ENCODE data around the gene USP10. TPM values are rescaled to one million over a fixed set of nuclear protein-coding genes. Genes with fewer than 3 reads are reported as not detected.

Gene USP10
- polyA plus RNA-seq, 3 donors: 38.7 to 115 (median 90.9) TPM

DNA sequence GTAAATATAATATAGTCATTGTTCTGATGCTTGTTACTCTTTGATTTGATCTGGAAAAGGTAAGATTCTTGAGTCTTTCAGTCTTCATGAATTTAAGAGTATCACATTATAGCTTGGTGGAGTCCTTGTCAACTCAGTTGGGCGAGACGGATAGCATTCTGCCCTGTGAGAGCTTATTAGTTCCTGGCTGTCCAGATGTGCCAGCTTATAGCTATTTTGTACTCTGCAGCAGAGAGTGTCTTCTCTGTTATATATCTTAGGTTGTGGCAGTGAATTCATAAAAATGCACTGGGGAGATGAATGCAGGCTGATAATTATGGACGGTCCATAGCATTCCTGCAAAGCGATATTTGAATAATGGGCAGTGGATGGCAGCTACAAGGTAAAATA lies 69.0 kb downstream of the USP10 start:
- no peak overlapping the region for H3K27ac Mint-ChIP-seq
- Histone ChIP-seq H3K79me2 (ENCODE audit: insufficient read depth, low read length) (peaks cover 6% of the 10 kb centered on the region), H3K4me3 (replicated peaks in 1 of 3; ENCODE audit: low read depth in 2 of 3, low read length in 3 of 3) (no peak overlapping the region), H3K36me3 (replicated peaks in 1 of 2; ENCODE audit: control insufficient read depth in 1 of 2, insufficient read depth in 2 of 2, low read length in 2 of 2) (peaks cover 78 to 89% of the 10 kb centered on the region in 2 donors), H3K27me3 (ENCODE audit: control insufficient read depth in 2 of 2, insufficient read depth in 2 of 2, low read length in 2 of 2) (no peaks in the 10 kb centered on the region), H3K4me1 (ENCODE audit: control insufficient read depth in 1 of 2, insufficient read depth in 2 of 2, low read length in 2 of 2) (peaks cover 0 to 6% of the 10 kb centered on the region in 2 donors), H3K4me2 (replicated peaks; ENCODE audit: extremely low read depth, low read length, poor library complexity, severe bottlenecking) (no peak overlapping the region), H3K9ac (ENCODE audit: insufficient read depth, low read length, poor library complexity, severe bottlenecking) (no peak overlapping the region), H4K20me1 (ENCODE audit: insufficient read depth, low read length) (no peaks in the 10 kb centered on the region), H3K27ac (ENCODE audit: low read depth in 1 of 2, low read length in 2 of 2) (peak overlapping the region in 1 of 2 donors; percentile 12), H2AFZ (ENCODE audit: insufficient read depth, low read depth, low read length, poor library complexity, severe bottlenecking) (no peak overlapping the region), H3K9me3 (replicated peaks in 1 of 2; ENCODE audit: control insufficient read depth in 1 of 2, insufficient read depth in 1 of 2, low read length in 2 of 2) (no peaks in the 10 kb centered on the region)
- no peak overlapping the region for H3K4me3 Mint-ChIP-seq
- H3K4me1 Mint-ChIP-seq: peaks cover 2% of the 10 kb centered on the region
- DNase-seq: no peak
- 95% methylated on average over 2 of the region's 4 CpGs for WGBS (ENCODE audit: insufficient coverage)
- peaks cover 84 to 95% of the 10 kb centered on the region in 2 donors for H3K36me3 Mint-ChIP-seq
- TF ChIP-seq, protein P1, sequence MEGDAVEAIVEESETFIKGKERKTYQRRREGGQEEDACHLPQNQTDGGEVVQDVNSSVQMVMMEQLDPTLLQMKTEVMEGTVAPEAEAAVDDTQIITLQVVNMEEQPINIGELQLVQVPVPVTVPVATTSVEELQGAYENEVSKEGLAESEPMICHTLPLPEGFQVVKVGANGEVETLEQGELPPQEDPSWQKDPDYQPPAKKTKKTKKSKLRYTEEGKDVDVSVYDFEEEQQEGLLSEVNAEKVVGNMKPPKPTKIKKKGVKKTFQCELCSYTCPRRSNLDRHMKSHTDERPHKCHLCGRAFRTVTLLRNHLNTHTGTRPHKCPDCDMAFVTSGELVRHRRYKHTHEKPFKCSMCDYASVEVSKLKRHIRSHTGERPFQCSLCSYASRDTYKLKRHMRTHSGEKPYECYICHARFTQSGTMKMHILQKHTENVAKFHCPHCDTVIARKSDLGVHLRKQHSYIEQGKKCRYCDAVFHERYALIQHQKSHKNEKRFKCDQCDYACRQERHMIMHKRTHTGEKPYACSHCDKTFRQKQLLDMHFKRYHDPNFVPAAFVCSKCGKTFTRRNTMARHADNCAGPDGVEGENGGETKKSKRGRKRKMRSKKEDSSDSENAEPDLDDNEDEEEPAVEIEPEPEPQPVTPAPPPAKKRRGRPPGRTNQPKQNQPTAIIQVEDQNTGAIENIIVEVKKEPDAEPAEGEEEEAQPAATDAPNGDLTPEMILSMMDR (IDR thresholded peaks at IDR 0.05): no peak
- intact Hi-C loops (cut with micrococcal nuclease): no loop called here
- peaks cover 0 to 3% (median 0%) of the 10 kb centered on the region in 3 donors for H3K27me3 Mint-ChIP-seq (ENCODE audit: low read depth in 3 of 3)
- no peaks in the 10 kb centered on the region for H3K9me3 Mint-ChIP-seq

DNA sequence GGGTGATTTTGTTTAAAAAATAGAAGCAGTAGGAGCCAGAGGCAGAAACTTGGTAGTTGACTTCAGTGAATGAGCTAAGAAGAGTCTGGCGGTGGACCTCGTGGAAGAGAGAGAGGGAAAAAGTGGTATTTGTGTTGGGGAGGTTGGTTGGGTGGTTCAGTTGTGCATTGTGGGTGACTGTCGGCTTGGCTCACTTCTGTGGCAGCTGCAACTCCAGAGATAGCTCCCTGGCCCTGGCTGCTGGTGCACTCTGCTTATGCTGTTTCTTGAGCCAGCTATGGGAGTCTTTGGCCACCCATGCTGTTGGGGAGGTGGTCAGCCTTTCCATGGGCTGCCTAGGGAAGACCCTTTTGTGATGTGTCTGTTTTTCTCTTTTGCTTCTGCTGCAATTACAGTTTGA lies 69.6 kb downstream of the USP10 start:
- H3K27ac Mint-ChIP-seq: peak overlapping the region in 2 of 7 donors; percentile 36 to 65
- H2AFZ ChIP-seq (ENCODE audit: insufficient read depth, low read depth, low read length, poor library complexity, severe bottlenecking): no peak overlapping the region
- no peaks in the 10 kb centered on the region for H3K27me3 ChIP-seq (ENCODE audit: control insufficient read depth in 2 of 2, insufficient read depth in 2 of 2, low read length in 2 of 2)
- peaks cover 6% of the 10 kb centered on the region for H3K79me2 ChIP-seq (ENCODE audit: insufficient read depth, low read length)
- no peak overlapping the region for H3K9ac ChIP-seq (ENCODE audit: insufficient read depth, low read length, poor library complexity, severe bottlenecking)
- peaks cover 82 to 94% of the 10 kb centered on the region in 2 donors for H3K36me3 Mint-ChIP-seq
- H3K4me3 Mint-ChIP-seq: no peak overlapping the region
- peaks cover 72 to 87% of the 10 kb centered on the region in 2 donors for H3K36me3 ChIP-seq (replicated peaks in 1 of 2; ENCODE audit: control insufficient read depth in 1 of 2, insufficient read depth in 2 of 2, low read length in 2 of 2)
- TF ChIP-seq, protein P1 (IDR thresholded peaks at IDR 0.05): no peak
- H3K4me1 ChIP-seq (ENCODE audit: control insufficient read depth in 1 of 2, insufficient read depth in 2 of 2, low read length in 2 of 2): peaks cover 4 to 9% of the 10 kb centered on the region in 2 donors
- H4K20me1 ChIP-seq (ENCODE audit: insufficient read depth, low read length): no peaks in the 10 kb centered on the region
- H3K9me3 ChIP-seq (replicated peaks in 1 of 2; ENCODE audit: control insufficient read depth in 1 of 2, insufficient read depth in 1 of 2, low read length in 2 of 2): no peaks in the 10 kb centered on the region
- intact Hi-C loops (cut with micrococcal nuclease): no loop called here
- peaks cover 5% of the 10 kb centered on the region for H3K4me1 Mint-ChIP-seq
- no peak overlapping the region for H3K4me3 ChIP-seq (replicated peaks in 1 of 3; ENCODE audit: low read depth in 2 of 3, low read length in 3 of 3)
- no peak overlapping the region for H3K4me2 ChIP-seq (replicated peaks; ENCODE audit: extremely low read depth, low read length, poor library complexity, severe bottlenecking)
- DNase-seq: no peak
- peak overlapping the region in 1 of 2 donors; percentile 12 for H3K27ac ChIP-seq (ENCODE audit: low read depth in 1 of 2, low read length in 2 of 2)
- peaks cover 0 to 3% (median 0%) of the 10 kb centered on the region in 3 donors for H3K27me3 Mint-ChIP-seq (ENCODE audit: low read depth in 3 of 3)
- 98% methylated on average over 3 of the region's 3 CpGs for WGBS (ENCODE audit: insufficient coverage)
- no peaks in the 10 kb centered on the region for H3K9me3 Mint-ChIP-seq
